IMR-90 (cell line): ENCODE data around the gene NR6A1. TPM values are rescaled to one million over a fixed set of nuclear protein-coding genes. Genes with fewer than 3 reads are reported as not detected.

Experiments
- ATAC-seq: fragments of 200-7000 bp; cut with Tn5 transposase; 2 replicates; pipeline ENCODE4 v1.9.1; 2020; ENCODE audit warnings: low read depth, mild to moderate bottlenecking, moderate library complexity
- BruUV-seq: library from RNA; stranded (reverse); fragments of 400-500 nt; replicated peaks from 2 replicates; lab custom pipeline; 2021; lab: Mats Ljungman, UMichigan
- CTCF ChIA-PET: fragments of 300-600 bp; formaldehyde crosslinking; extraction: SDS; loops from one replicate; lab custom pipeline; 2021; ENCODE audit warnings: antibody characterized with exemption; lab: Yijun Ruan, JAX
- POLR2A ChIA-PET: fragments of 300-600 bp; sonication (Branson Sonifier 250); formaldehyde crosslinking; loops from one replicate; lab custom pipeline; 2022; ENCODE audit warnings: antibody characterized with exemption; ENCODE audit not compliant: unreplicated experiment; lab: Charles Lee
- DNase-seq: peaks from one replicate; pipeline ENCODE4 v3.0.0; 2013
- H2AFZ ChIP-seq: replicated peaks from 2 replicates; pipeline ENCODE3; 2013; ENCODE audit warnings: low read length, mild to moderate bottlenecking; ENCODE audit not compliant: poor library complexity
- H2AK5ac ChIP-seq: 2 replicates; pipeline ENCODE4 v1.6.1; 2013; ENCODE audit warnings: low read depth, low read length, inconsistent platforms
- H2AK9ac ChIP-seq: replicated peaks from 2 replicates; pipeline ENCODE3; 2013; ENCODE audit warnings: mild to moderate bottlenecking, low read depth, low read length, moderate library complexity; ENCODE audit not compliant: poor library complexity
- H2BK120ac ChIP-seq: 2 replicates; pipeline ENCODE4 v1.6.1; 2013; ENCODE audit warnings: low read depth, low read length, inconsistent platforms
- H2BK15ac ChIP-seq: 3 replicates; pipeline ENCODE4 v1.6.1; 2013; ENCODE audit warnings: low read depth, low read length, inconsistent platforms
- H2BK20ac ChIP-seq: 2 replicates; pipeline ENCODE4 v1.6.1; 2013; ENCODE audit warnings: low read depth, mild to moderate bottlenecking, inconsistent platforms, low read length, moderate library complexity
- H2BK5ac ChIP-seq: 2 replicates; pipeline ENCODE4 v1.6.1; 2013; ENCODE audit warnings: mild to moderate bottlenecking, low read depth, low read length, inconsistent platforms; ENCODE audit not compliant: poor library complexity, severe bottlenecking
- H3K14ac ChIP-seq: replicated peaks from 2 replicates; pipeline ENCODE4 v1.6.1; 2013; ENCODE audit warnings: low read depth, low read length, inconsistent platforms
- H3K18ac ChIP-seq: 2 replicates; pipeline ENCODE4 v1.6.1; 2013; ENCODE audit warnings: low read depth, low read length, control low read depth
- H3K23ac ChIP-seq: 2 replicates; pipeline ENCODE4 v1.6.1; 2013; ENCODE audit warnings: low read depth, low read length, inconsistent platforms
- H3K27ac ChIP-seq: 2 replicates; pipeline ENCODE4 v1.5.1; 2013; ENCODE audit warnings: mild to moderate bottlenecking, control low read depth, low read length; ENCODE audit not compliant: insufficient read depth
- H3K27me3 ChIP-seq: 2 replicates; pipeline ENCODE4 v1.6.1; 2013; ENCODE audit warnings: low read length; ENCODE audit not compliant: control insufficient read depth, insufficient read depth
- H3K36me3 ChIP-seq: 2 replicates; pipeline ENCODE4 v1.6.1; 2013; ENCODE audit warnings: low read length, mixed read lengths; ENCODE audit not compliant: control insufficient read depth, insufficient read depth
- H3K4ac ChIP-seq: 2 replicates; pipeline ENCODE4 v1.6.1; 2013; ENCODE audit warnings: low read depth, low read length, inconsistent platforms
- H3K4me1 ChIP-seq: 2 replicates; pipeline ENCODE4 v1.6.1; 2013; ENCODE audit warnings: low read length, mixed read lengths; ENCODE audit not compliant: control insufficient read depth, insufficient read depth
- H3K4me2 ChIP-seq: 2 replicates; pipeline ENCODE4 v1.6.1; 2013; ENCODE audit warnings: low read depth, mild to moderate bottlenecking, control low read depth, low read length, moderate library complexity
- H3K4me3 ChIP-seq: 2 replicates; pipeline ENCODE4 v1.5.1; 2013; ENCODE audit warnings: low read depth, mild to moderate bottlenecking, control low read depth, low read length, moderate library complexity; ENCODE audit not compliant: insufficient read depth
- H3K56ac ChIP-seq: 2 replicates; pipeline ENCODE4 v1.6.1; 2013; ENCODE audit warnings: low read length, inconsistent platforms; ENCODE audit not compliant: insufficient read depth; ENCODE audit errors: extremely low read depth
- H3K79me1 ChIP-seq, 2 experiments: 2 replicates each; pipeline ENCODE4 v1.6.1; 2013; ENCODE audit warnings: low read length in 2 of 2, inconsistent platforms in 1 of 2, low read depth in 1 of 2
- H3K9ac ChIP-seq: 2 replicates; pipeline ENCODE4 v1.6.1; 2013; ENCODE audit warnings: low read depth, low read length, control low read depth
- H3K9me1 ChIP-seq: 2 replicates; pipeline ENCODE4 v1.6.1; 2013; ENCODE audit warnings: low read length, inconsistent platforms; ENCODE audit not compliant: insufficient read depth
- H3K9me3 ChIP-seq: 2 replicates; pipeline ENCODE4 v1.6.1; 2013; ENCODE audit warnings: low read length; ENCODE audit not compliant: control insufficient read depth, insufficient read depth
- H4K20me1 ChIP-seq: 2 replicates; pipeline ENCODE4 v1.6.1; 2013; ENCODE audit warnings: low read length, inconsistent platforms; ENCODE audit not compliant: insufficient read depth
- H4K5ac ChIP-seq: 2 replicates; pipeline ENCODE4 v1.6.1; 2013; ENCODE audit warnings: mild to moderate bottlenecking, low read depth, low read length, control low read depth
- H4K8ac ChIP-seq, 2 experiments: 2 replicates each; pipeline ENCODE4 v1.6.1; 2013; ENCODE audit warnings: low read depth in 2 of 2, low read length in 2 of 2, control low read depth in 1 of 2, inconsistent platforms in 1 of 2
- H4K91ac ChIP-seq: 2 replicates; pipeline ENCODE4 v1.6.1; 2013; ENCODE audit warnings: low read depth, low read length, inconsistent platforms; ENCODE audit not compliant: insufficient read depth
- BHLHE40 ChIP-seq: fragments of 150-350 bp; IDR thresholded peaks from 2 replicates; pipeline ENCODE4 v1.6.1; 2016; ENCODE audit warnings: mild to moderate bottlenecking, low read depth, low read length
- CEBPB ChIP-seq: IDR thresholded peaks from 2 replicates; pipeline ENCODE4 v1.6.1; 2012; ENCODE audit warnings: low read depth, low read length, improper control_type of control experiment
- CHD1 ChIP-seq: IDR thresholded peaks from 2 replicates; pipeline ENCODE4 v1.6.1; 2012; ENCODE audit warnings: low read depth, low read length, improper control_type of control experiment
- FOS ChIP-seq: fragments of 150-350 bp; IDR thresholded peaks from 2 replicates; pipeline ENCODE4 v1.6.1; 2016; ENCODE audit warnings: low read depth, low read length
- MAFK ChIP-seq: IDR thresholded peaks from 2 replicates; pipeline ENCODE4 v1.6.1; 2012; ENCODE audit warnings: low read depth, low read length, improper control_type of control experiment
- MAZ ChIP-seq: IDR thresholded peaks from 2 replicates; pipeline ENCODE4 v1.6.1; 2012; ENCODE audit warnings: low read depth, mild to moderate bottlenecking, low read length, improper control_type of control experiment, moderate library complexity, borderline replicate concordance
- MXI1 ChIP-seq: IDR thresholded peaks from 2 replicates; pipeline ENCODE4 v1.6.1; 2012; ENCODE audit warnings: low read depth, mild to moderate bottlenecking, low read length, moderate library complexity, borderline replicate concordance
- POLR2A ChIP-seq: IDR thresholded peaks from 2 replicates; pipeline ENCODE4 v1.6.1; 2012; ENCODE audit warnings: mild to moderate bottlenecking, low read depth, low read length
- RAD21 ChIP-seq: IDR thresholded peaks from 2 replicates; pipeline ENCODE4 v1.6.1; 2012; ENCODE audit warnings: low read length, improper control_type of control experiment
- RCOR1 ChIP-seq: IDR thresholded peaks from 2 replicates; pipeline ENCODE4 v1.6.1; 2012; ENCODE audit warnings: mild to moderate bottlenecking, low read length, improper control_type of control experiment; ENCODE audit not compliant: insufficient replicate concordance
- RFX5 ChIP-seq: IDR thresholded peaks from 2 replicates; pipeline ENCODE4 v1.8.0; 2012; ENCODE audit warnings: low read depth, mild to moderate bottlenecking, low read length, moderate library complexity
- WGBS, 2 experiments: methylation state at CpG; one replicate each; pipeline versions ENCODE4 v1.1.5 to v1.1.7; 2013; ENCODE audit warnings: missing lambda C conversion rate in 2 of 2; ENCODE audit not compliant: insufficient read length in 1 of 2; ENCODE audit errors: extremely low coverage in 2 of 2; 5-methylcytosine and 5-hydroxymethylcytosine counted together
- dilution Hi-C: fragments of 300-500 bp; cut with HindIII; formaldehyde crosslinking; loops from one replicate; pipeline ENCODE4 v1.14.3; 2018; ENCODE audit warnings: low sequenced_read_pairs; ENCODE audit not compliant: unreplicated experiment
- in situ Hi-C: fragments of 300-500 bp; cut with MboI; formaldehyde crosslinking; loops from 3 replicates; pipeline ENCODE4 v1.14.3; 2019; ENCODE audit warnings: low sequenced_read_pairs, inconsistent platforms, mixed read lengths
- intact Hi-C: fragments of 100-400 bp; cut with micrococcal nuclease; formaldehyde crosslinking; loops from 2 replicates; pipeline ENCODE4 v1.10.0; 2022
- polyA plus RNA-seq, 3 experiments: library from polyadenylated mRNA; depleted of rRNA; stranded (reverse); fragments of >200 nt; gene quantifications; 2 replicates each; pipeline ENCODE4 v1.2.3, GENCODE V29; 2012; ENCODE audit warnings: low replicate concordance in 1 of 3
- total RNA-seq: library from RNA; depleted of rRNA; stranded (reverse); fragments of >200 nt; gene quantifications from 2 replicates; pipeline ENCODE4 v1.2.3, GENCODE V29; 2012
- TF ChIP-seq, protein P1 (sequence below): fragments of 150-350 bp; IDR thresholded peaks from 2 replicates; pipeline ENCODE4 v1.6.1; 2016; ENCODE audit warnings: low read depth, mild to moderate bottlenecking, low read length, moderate library complexity, borderline replicate concordance
- TF ChIP-seq, protein P2 (sequence below): fragments of 150-350 bp; IDR thresholded peaks from 2 replicates; pipeline ENCODE4 v1.6.1; 2017; ENCODE audit warnings: mild to moderate bottlenecking, antibody characterized with exemption, low read length, low read depth
- TF ChIP-seq, protein P3 (sequence below): conservative IDR thresholded peaks from 2 replicates; pipeline ENCODE4 v1.5.1; 2012; ENCODE audit warnings: mild to moderate bottlenecking, low read depth, low read length, improper control_type of control experiment

Gene NR6A1
- total and polyA plus RNA-seq, 2 of the 4 experiments (the other 2 are of a cell fraction) = 0.14 to 0.36 TPM

DNA sequence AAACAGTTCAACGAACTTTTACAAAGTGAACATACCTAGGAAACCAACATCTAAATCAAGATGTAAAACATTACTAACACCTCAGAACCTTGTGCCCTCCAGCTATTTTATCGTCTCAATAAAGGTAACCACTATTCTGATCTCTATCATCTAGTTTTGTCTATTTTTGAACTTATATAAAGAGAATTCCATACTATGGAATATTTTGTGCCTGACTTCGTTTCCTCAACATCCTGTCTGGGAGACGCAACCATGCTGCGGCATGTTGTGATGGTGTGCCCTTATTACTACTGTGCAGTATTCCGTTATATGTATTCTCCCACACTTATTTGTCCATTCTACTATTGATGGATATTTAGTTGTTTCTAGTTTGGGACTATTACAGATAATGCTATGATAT lies 99.2 kb downstream of the NR6A1 start:
- dilution Hi-C loops = no loop called here
- no peak overlapping the region for H4K8ac ChIP-seq
- no peak overlapping the region for H3K27ac ChIP-seq
- no peak overlapping the region for H2BK5ac ChIP-seq
- in situ Hi-C loops = no loop called here
- H3K9ac ChIP-seq = no peak overlapping the region
- H2BK20ac ChIP-seq = no peak overlapping the region
- ATAC-seq (no peak), DNase-seq (no peak)
- H3K36me3 ChIP-seq = no peaks in the 10 kb centered on the region
- no peaks in the 10 kb centered on the region for H3K27me3 ChIP-seq
- no peak overlapping the region for H2AK9ac ChIP-seq
- WGBS, 2 experiments = no CpG with 5 or more reads among the region's 6 CpGs
- ChIA-PET POLR2A (interaction anchor here (0.6 kb wide), 1 partner anchor 11 kb away, joined by 11 read pairs; no protein-coding TSS in a partner anchor), CTCF (no interaction called here)
- no peak overlapping the region for H3K23ac ChIP-seq
- TF ChIP-seq, protein P1, sequence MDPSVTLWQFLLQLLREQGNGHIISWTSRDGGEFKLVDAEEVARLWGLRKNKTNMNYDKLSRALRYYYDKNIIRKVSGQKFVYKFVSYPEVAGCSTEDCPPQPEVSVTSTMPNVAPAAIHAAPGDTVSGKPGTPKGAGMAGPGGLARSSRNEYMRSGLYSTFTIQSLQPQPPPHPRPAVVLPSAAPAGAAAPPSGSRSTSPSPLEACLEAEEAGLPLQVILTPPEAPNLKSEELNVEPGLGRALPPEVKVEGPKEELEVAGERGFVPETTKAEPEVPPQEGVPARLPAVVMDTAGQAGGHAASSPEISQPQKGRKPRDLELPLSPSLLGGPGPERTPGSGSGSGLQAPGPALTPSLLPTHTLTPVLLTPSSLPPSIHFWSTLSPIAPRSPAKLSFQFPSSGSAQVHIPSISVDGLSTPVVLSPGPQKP = no peak
- TF ChIP-seq POLR2A = no peak
- TF ChIP-seq, protein P2, sequence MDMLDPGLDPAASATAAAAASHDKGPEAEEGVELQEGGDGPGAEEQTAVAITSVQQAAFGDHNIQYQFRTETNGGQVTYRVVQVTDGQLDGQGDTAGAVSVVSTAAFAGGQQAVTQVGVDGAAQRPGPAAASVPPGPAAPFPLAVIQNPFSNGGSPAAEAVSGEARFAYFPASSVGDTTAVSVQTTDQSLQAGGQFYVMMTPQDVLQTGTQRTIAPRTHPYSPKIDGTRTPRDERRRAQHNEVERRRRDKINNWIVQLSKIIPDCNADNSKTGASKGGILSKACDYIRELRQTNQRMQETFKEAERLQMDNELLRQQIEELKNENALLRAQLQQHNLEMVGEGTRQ = no peak
- TF ChIP-seq RAD21 = no peak
- TF ChIP-seq MXI1 = no peak
- TF ChIP-seq RCOR1 = no peak
- TF ChIP-seq, protein P3, sequence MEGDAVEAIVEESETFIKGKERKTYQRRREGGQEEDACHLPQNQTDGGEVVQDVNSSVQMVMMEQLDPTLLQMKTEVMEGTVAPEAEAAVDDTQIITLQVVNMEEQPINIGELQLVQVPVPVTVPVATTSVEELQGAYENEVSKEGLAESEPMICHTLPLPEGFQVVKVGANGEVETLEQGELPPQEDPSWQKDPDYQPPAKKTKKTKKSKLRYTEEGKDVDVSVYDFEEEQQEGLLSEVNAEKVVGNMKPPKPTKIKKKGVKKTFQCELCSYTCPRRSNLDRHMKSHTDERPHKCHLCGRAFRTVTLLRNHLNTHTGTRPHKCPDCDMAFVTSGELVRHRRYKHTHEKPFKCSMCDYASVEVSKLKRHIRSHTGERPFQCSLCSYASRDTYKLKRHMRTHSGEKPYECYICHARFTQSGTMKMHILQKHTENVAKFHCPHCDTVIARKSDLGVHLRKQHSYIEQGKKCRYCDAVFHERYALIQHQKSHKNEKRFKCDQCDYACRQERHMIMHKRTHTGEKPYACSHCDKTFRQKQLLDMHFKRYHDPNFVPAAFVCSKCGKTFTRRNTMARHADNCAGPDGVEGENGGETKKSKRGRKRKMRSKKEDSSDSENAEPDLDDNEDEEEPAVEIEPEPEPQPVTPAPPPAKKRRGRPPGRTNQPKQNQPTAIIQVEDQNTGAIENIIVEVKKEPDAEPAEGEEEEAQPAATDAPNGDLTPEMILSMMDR = no peak
- TF ChIP-seq BHLHE40 = no peak
- TF ChIP-seq CEBPB = no peak
- TF ChIP-seq RFX5 = no peak
- no peak for TF ChIP-seq MAFK
- no peak for TF ChIP-seq CHD1
- no peak for TF ChIP-seq FOS
- TF ChIP-seq MAZ = no peak
- H3K14ac ChIP-seq = no peak overlapping the region
- no peak overlapping the region for H3K4me2 ChIP-seq
- BruUV-seq = no TSS peak
- H2BK120ac ChIP-seq = no peak overlapping the region
- intact Hi-C loops = no loop called here
- no peak overlapping the region for H4K91ac ChIP-seq
- peaks cover 17 to 67% of the 10 kb centered on the region in 2 experiments for H3K79me1 ChIP-seq
- no peak overlapping the region for H3K18ac ChIP-seq
- no peak overlapping the region for H4K5ac ChIP-seq
- H3K9me1 ChIP-seq = no peaks in the 10 kb centered on the region; the same call in 1 of the 2 replicates
- H3K9me3 ChIP-seq = no peaks in the 10 kb centered on the region
- no peak overlapping the region for H3K56ac ChIP-seq
- peaks cover 3% of the 10 kb centered on the region; the same call in 1 of the 2 replicates for H4K20me1 ChIP-seq
- no peak overlapping the region for H3K4me3 ChIP-seq
- no peak overlapping the region for H2BK15ac ChIP-seq
- peaks cover 3% of the 10 kb centered on the region; the same call in 1 of the 2 replicates for H3K4me1 ChIP-seq
- H3K4ac ChIP-seq = no peak overlapping the region
- no peak overlapping the region for H2AK5ac ChIP-seq
- no peak overlapping the region for H2AFZ ChIP-seq
